Heart left ventricle (tissue), 16 donors: ENCODE measurements around the gene A3GALT2. TPM values are rescaled to one million over a fixed set of nuclear protein-coding genes. Genes with fewer than 3 reads are reported as not detected.

Source experiments
- ATAC-seq, 4 donors: fragments of 200-7000 bp; cut with Tn5 transposase; one replicate each; pipeline ENCODE4 v1.9.1; 2020 to 2022; ENCODE audit warnings: moderate library complexity in 4 of 4, mild to moderate bottlenecking in 3 of 4, moderate number of reproducible peaks in 1 of 4
- DNase-seq, 5 donors: peaks; one replicate each; pipeline ENCODE4 v3.0.0-alpha.2; 2020
- H3K27ac ChIP-seq, 12 donors: fragments of 200-600 bp; sonication (generic) in 4 of 12; one replicate each; pipeline versions ENCODE4 v1.5.0 to v1.8.0; 2016 to 2022; ENCODE audit warnings: mild to moderate bottlenecking in 2 of 12
- H3K27me3 ChIP-seq, 9 donors: fragments of 200-600 bp; sonication (generic) in 2 of 9; one replicate each; pipeline versions ENCODE4 v1.5.1 to v1.8.0; 2016 to 2022; ENCODE audit warnings: mild to moderate bottlenecking in 3 of 9
- H3K36me3 ChIP-seq, 9 donors: fragments of 200-600 bp; sonication (generic) in 2 of 9; one replicate each; pipeline versions ENCODE4 v1.5.0 to v1.8.0; 2018 to 2022; ENCODE audit warnings: mild to moderate bottlenecking in 2 of 9
- H3K4me1 ChIP-seq, 12 donors: fragments of 200-600 bp; sonication (generic) in 4 of 12; one replicate each; pipeline versions ENCODE4 v1.5.0 to v1.8.0; 2016 to 2022; ENCODE audit warnings: mild to moderate bottlenecking in 3 of 12
- H3K4me3 ChIP-seq, 12 donors: fragments of 200-600 bp; sonication (generic) in 4 of 12; one replicate each; pipeline versions ENCODE4 v1.5.0 to v1.8.0; 2017 to 2022; ENCODE audit warnings: mild to moderate bottlenecking in 9 of 12, moderate library complexity in 4 of 12
- H3K9me3 ChIP-seq, 12 donors: fragments of 200-600 bp; sonication (generic) in 4 of 12; one replicate each; pipeline versions ENCODE4 v1.5.0 to v1.8.0; 2016 to 2022; ENCODE audit warnings: mild to moderate bottlenecking in 1 of 12
- CTCF ChIP-seq, 12 donors: fragments of 200-600 bp; sonication (generic) in 4 of 12; IDR thresholded peaks; one replicate each; pipeline versions ENCODE4 v1.5.0 to v1.8.0; 2018 to 2022; ENCODE audit warnings: antibody characterized with exemption in 12 of 12, mild to moderate bottlenecking in 5 of 12
- POLR2A ChIP-seq, 2 donors: fragments of 450-650 bp; IDR thresholded peaks; one replicate each; pipeline ENCODE4 v1.6.1; 2017; ENCODE audit warnings: antibody characterized with exemption in 2 of 2, mild to moderate bottlenecking in 2 of 2, moderate library complexity in 2 of 2
- WGBS, 4 donors: extraction: QIAGEN DNeasy Blood & Tissue Kit in 2 of 4; methylation state at CpG; one replicate each; pipeline versions ENCODE4 v1.1.5 to v1.1.7; 2013 to 2018; 5-methylcytosine and 5-hydroxymethylcytosine counted together
- intact Hi-C, 10 donors: fragments of 100-400 bp; cut with DNase I; formaldehyde crosslinking; loops; one replicate each; pipeline versions ENCODE4 v1.11.1 to v1.14.2; 2022
- polyA plus RNA-seq, 2 donors: library from polyadenylated mRNA; stranded (reverse); fragments of 200-250 nt; gene quantifications; one replicate each; pipeline ENCODE4 v1.2.3, GENCODE V29; 2013
- total RNA-seq, 9 donors: library from RNA; depleted of rRNA in 2 of 9; stranded (reverse); fragments of >200 nt in 2 of 9; fragmentation: NEBNext Ultra II Directional in 3 of 9; extraction: Animal tissue kit (Norgen Biotek cat#: 25700) in 3 of 9; gene quantifications; one replicate each; pipeline versions ENCODE4 v1.1.0 to v1.2.4, GENCODE V29; 2016 to 2023
- donor health status: ischemic (EF 13 %, LVEDD 7.1; RV severe dilation, severe dysfunction).
- donor health status: healthy with polysubstance abuse.
- donor health status: DM: no; HTN: yes; CAD: no.
- donor health status: DM: no; HTN: no; CAD: no.
- donor health status: ischemic (EF 25% LVEDD 6.9; RV normal size, moderate dysfunction).
- donor health status: ischemic (EF 25% LVEDD 5.7; RV mildly dilated, moderate dysfunction).
- donor health status: healthy.
- donor health status: DM: yes; HTN: yes; CAD: no.
- donor health status: ischemic (EF 35%, LVEDD 5.7; RV mildly dilated, moderate dysfunction).
- donor health status: nonischemic (EF 11% LVEDD 7.7; RV severe dilation, severe dysfunction).
- donor health status: DM: yes; HTN: yes; CAD: no.
- donor health status: PGD.
- donor health status: ischemic (EF 29% LVEDD 5.4; RV normal size, mild dysfunction).
- donor health status: nonischemic (EF 23%, LVEDD 6.1; RV moderate dilation, normal function).

A3GALT2 gene
- total and polyA plus RNA-seq, 11 donors: 0.40 TPM; not detected in 10

GRCh38 chr1:33365560-33365997 lies 44.7 kb upstream of the A3GALT2 start:
- no peak for TF ChIP-seq CTCF (IDR thresholded peaks at IDR 0.05)
- TF ChIP-seq POLR2A (IDR thresholded peaks at IDR 0.05): no peak
- ATAC-seq (peak; percentile 44 to 64 (median 52)), DNase-seq (peak in 4 of 5 donors; percentile 50 to 81 (median 64))
- H3K4me1 ChIP-seq: peaks cover 17 to 87% (median 73%) of the 10 kb centered on the region in 12 donors
- H3K27me3 ChIP-seq: no peaks in the 10 kb centered on the region
- H3K4me3 ChIP-seq: no peak overlapping the region
- peaks cover 0 to 19% (median 3%) of the 10 kb centered on the region in 9 donors for H3K36me3 ChIP-seq
- no peaks in the 10 kb centered on the region for H3K9me3 ChIP-seq
- intact Hi-C loops: loop anchor here (2.0 to 10.0 kb wide), 17 partner anchors 15 to 271 kb away; partner anchors contain the start of gene ZSCAN20 (in 3 of the 10)
- H3K27ac ChIP-seq: peak overlapping the region in 11 of 12 donors; percentile 74 to 92 (median 81)
- 26 to 31% (median 29%) methylated on average over 9 of the region's 9 CpGs for WGBS, 4 donors

GRCh38 chr1:33364565-33364918 lies 43.6 kb upstream of the A3GALT2 start:
- DNase-seq (no peak), ATAC-seq (peak in 2 of 4 donors; percentile 1)
- intact Hi-C loops: loop anchor here in 8 of 10 donors (2.0 to 10.0 kb wide), 6 partner anchors 14 to 270 kb away; no protein-coding TSS in a partner anchor
- Histone ChIP-seq H3K4me3 (no peak overlapping the region), H3K9me3 (no peaks in the 10 kb centered on the region), H3K27me3 (no peaks in the 10 kb centered on the region), H3K4me1 (peaks cover 17 to 87% (median 73%) of the 10 kb centered on the region in 12 donors), H3K27ac (peak overlapping the region; percentile 27 to 92 (median 80)), H3K36me3 (peaks cover 0 to 17% (median 3%) of the 10 kb centered on the region in 9 donors)
- 30 to 61% (median 41%) methylated on average over 2 of the region's 2 CpGs for WGBS, 4 donors
- no peak for TF ChIP-seq POLR2A (IDR thresholded peaks at IDR 0.05)
- no peak for TF ChIP-seq CTCF (IDR thresholded peaks at IDR 0.05)

- Histone ChIP-seq H3K4me1 (peaks cover 17 to 95% (median 73%) of the 10 kb centered on the region in 12 donors), H3K36me3 (peaks cover 0 to 6% (median 0%) of the 10 kb centered on the region in 9 donors), H3K9me3 (no peaks in the 10 kb centered on the region), H3K27ac (peak overlapping the region; percentile 50 to 86 (median 70)), H3K4me3 (no peak overlapping the region), H3K27me3 (no peaks in the 10 kb centered on the region)
- ATAC-seq (no peak), DNase-seq (no peak)
- 30 to 52% (median 49%) methylated on average over 4 to 5 of the region's 5 CpGs for WGBS, 4 donors
- no peak for TF ChIP-seq POLR2A (IDR thresholded peaks at IDR 0.05)
- TF ChIP-seq CTCF (IDR thresholded peaks at IDR 0.05): no peak
- intact Hi-C loops: loop anchor here in 7 of 10 donors (5.0 to 10.0 kb wide), 5 partner anchors 139 to 269 kb away; no protein-coding TSS in a partner anchor
These were observed 42.6 kb upstream of the A3GALT2 start for GRCh38 chr1:33363470-33363861.

- no peaks in the 10 kb centered on the region for H3K9me3 ChIP-seq
- no peaks in the 10 kb centered on the region for H3K27me3 ChIP-seq
- peaks cover 0 to 2% (median 0%) of the 10 kb centered on the region in 9 donors for H3K36me3 ChIP-seq
- DNase-seq (no peak), ATAC-seq (no peak)
- H3K4me1 ChIP-seq: peaks cover 17 to 94% (median 70%) of the 10 kb centered on the region in 12 donors
- WGBS, 4 donors: 53 to 59% (median 57%) methylated on average over 5 of the region's 5 CpGs
- H3K4me3 ChIP-seq: no peak overlapping the region
- TF ChIP-seq POLR2A (IDR thresholded peaks at IDR 0.05) (no peak), CTCF (IDR thresholded peaks at IDR 0.05) (no peak)
- intact Hi-C loops: loop anchor here in 7 of 10 donors (5.0 to 10.0 kb wide), 5 partner anchors 138 to 268 kb away; no protein-coding TSS in a partner anchor
- H3K27ac ChIP-seq: peak overlapping the region in 11 of 12 donors; percentile 50 to 86 (median 72)
These were observed 42.1 kb upstream of the A3GALT2 start for GRCh38 chr1:33363021-33363420.
